ENCODE results near the gene GCK.
"Not testable (repeated sequence)": the region's sequence is repeated elsewhere in the genome, so short reads cannot be mapped to it uniquely, and the experiment has no call there.

The GCK gene

GRCh38 chr7:44142028-44142427, 47.2 kb downstream of the GCK start:
- no peak for DNase-seq (ENCODE audit: low read depth, low spot score)

- no peak for DNase-seq (ENCODE audit: low read depth, low spot score)
Observed at GRCh38 chr7:44141221-44141850, 47.9 kb downstream of the GCK start, which contains the start of gene MYL7. Gene MYL7 (minus strand): TSS chr7:44141332. CDS start chr7:44141305, 27 bp downstream.

DNA sequence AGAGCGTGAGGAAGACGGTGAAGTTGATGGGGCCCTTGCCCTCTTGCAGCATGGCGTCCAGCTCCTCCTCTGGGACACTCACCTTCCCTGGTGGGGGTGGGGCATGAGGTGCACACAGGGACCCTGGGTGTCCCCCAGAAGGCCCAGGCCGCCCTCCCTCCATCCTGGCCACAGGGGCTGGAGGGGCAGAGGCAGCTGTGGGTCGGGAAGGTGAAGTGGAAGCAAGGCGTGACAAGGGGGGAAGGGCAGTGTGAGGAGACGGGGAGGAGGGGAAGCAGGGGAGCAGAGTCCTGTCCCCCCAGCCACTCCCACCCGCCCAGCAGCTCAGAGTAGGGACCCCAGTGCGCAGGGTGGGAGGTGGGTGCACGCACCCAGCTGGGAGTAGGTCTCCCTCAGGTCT, 48.9 kb downstream of the GCK start:
- DNase-seq (ENCODE audit: low read depth, low spot score), result no peak

DNA sequence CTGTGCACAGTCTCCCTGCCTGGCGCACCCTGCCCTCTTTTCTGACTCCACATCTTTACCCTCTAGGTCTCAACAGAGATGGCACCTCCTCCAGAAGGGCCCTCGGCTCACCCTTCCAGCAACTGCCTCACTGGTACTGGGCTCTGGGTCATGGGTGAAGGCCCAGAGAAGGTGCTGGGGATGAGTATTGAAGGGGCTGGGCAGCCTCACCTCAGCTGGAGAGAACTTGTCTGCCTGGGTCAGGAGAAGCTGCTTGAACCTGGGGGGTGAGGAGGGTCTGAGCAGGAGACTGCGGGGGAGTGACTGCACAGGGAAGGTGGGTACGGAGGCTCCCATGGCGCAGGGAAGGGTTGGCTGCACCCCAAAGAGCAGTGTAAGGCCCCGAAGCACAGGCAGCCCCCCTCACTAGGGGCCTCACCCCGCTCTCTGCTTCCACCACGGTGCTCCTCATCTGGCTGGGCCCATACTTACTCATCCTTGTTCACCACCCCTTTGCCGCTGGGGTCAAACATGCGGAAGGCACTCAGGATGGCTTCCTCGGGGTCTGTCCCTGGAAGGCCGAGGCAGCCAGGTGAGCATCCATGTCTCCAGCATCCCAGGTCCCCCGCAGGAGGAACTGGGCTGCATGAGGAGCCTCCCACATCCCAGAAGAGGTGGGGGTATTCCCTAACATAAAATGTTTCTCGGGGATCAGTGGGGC, 49.8 kb downstream of the GCK start:
- DNase-seq (ENCODE audit: low read depth, low spot score), result no peak

- DNase-seq (ENCODE audit: low read depth, low spot score), result no peak
Observed at GRCh38 chr7:44138698-44139097, 50.5 kb downstream of the GCK start.

DNA sequence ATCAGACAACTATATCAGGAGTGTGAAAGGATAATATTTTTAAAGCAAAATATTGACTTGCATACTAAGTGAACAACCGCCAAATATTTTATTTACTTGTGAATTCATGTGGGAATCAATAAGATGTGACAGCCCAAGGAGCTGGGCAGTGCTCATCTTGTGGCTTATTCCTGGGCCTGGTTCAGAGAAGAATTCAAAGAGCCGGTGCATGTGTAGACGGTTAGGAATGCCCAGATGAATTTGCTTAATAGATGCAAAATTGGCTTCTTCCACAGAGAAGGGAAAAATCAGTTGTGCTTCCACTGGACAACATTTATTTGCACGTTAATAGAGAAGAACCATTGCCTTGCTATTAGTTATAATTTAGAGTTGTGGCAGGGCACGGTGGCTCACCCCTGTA, 52.5 kb downstream of the GCK start:
- DNase-seq (ENCODE audit: low read depth, low spot score), result no peak

GRCh38 chr7:44134943-44135628, 54.2 kb downstream of the GCK start:
- DNase-seq (ENCODE audit: low read depth, low spot score), result no peak

- no peak for DNase-seq (ENCODE audit: low read depth, low spot score)
Observed at GRCh38 chr7:44133295-44133694, 55.9 kb downstream of the GCK start.

DNA sequence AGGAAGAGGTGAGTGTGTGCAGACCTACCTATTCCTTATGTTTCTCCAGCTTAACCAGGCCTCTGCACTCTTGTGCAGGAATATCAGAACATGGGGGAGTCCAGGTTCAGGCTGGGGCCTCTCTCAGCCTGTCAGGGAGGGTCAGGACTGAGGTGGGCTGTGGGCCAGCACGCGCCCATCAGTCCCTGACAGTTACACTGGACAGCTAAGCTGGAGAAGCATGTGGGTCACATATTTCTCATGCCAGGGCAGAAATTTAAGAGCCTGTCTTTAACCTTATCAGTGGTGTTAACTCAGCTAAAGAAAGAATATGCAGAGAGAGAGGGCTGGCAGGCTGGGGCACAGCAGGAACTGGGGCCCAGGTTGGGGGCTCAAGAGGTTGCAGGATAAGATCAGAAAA, 57.2 kb downstream of the GCK start:
- DNase-seq (ENCODE audit: low read depth, low spot score), result no peak

DNA sequence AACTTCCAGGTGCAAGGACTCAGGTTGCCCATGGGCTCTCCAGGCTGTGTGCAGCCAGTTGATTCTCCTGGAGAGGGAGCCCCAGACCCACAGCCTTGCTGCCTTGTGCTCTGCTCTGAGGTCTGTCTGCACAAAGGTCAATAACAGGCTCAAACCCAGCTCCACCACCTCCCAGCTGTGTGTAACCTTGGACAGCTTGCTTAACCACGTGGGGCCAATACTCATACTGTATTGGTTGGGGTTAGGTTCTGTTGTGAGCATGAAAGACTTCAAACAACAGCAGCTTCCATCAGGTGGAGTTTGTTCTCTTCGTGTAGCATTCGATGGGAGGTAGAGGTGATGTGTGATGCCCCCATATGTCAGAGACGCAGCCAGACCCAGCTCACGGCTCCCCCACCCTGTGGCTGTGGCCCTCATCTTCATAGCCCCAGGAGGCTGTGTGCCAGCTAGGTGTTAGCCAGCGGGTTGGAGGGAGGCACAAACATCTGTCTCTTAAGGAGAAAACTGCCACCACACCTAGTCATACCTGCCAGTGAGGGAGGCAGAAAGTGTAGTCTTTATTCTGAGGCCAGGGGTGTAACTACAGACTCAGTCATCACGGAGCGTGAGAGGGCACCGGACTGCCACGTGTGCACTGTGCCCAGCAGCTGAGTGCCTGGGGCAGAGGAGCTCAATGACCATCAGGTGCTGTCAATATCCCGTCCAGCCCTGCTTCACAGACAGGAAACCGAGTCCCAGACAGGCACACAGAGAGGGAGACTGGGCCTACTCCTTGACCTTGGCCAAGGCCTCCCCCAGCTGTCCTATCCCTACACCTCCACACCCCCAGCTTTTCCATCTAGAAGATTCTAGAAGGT, 57.8 kb downstream of the GCK start:
- no peak for DNase-seq (ENCODE audit: low read depth, low spot score)

GRCh38 chr7:44128721-44129582, 60.3 kb downstream of the GCK start:
- DNase-seq (ENCODE audit: low read depth, low spot score), result no peak

- DNase-seq (ENCODE audit: low read depth, low spot score), result no peak
Observed at GRCh38 chr7:44127161-44127560, 62.1 kb downstream of the GCK start.

DNA sequence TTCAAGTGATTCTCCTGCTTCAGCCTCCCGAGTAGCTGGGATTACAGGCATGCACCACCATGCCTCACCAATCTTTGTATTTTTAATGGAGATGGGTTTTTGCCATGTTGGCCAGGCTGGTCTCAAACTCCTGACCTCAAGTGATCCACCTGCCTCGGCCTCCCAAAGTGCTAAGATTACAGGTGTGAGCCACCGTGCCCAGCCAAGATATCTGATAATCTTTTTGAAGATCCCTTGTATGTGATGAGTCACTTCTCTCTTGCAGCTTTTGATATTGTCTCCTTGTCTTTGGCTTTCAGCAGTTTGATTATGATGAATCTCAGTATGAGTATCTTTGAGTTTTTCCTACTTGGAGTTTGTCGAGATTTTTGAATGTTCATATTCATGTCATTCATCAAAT, 62.7 kb downstream of the GCK start:
- DNase-seq (ENCODE audit: low read depth, low spot score), result not testable (repeated sequence)

DNA sequence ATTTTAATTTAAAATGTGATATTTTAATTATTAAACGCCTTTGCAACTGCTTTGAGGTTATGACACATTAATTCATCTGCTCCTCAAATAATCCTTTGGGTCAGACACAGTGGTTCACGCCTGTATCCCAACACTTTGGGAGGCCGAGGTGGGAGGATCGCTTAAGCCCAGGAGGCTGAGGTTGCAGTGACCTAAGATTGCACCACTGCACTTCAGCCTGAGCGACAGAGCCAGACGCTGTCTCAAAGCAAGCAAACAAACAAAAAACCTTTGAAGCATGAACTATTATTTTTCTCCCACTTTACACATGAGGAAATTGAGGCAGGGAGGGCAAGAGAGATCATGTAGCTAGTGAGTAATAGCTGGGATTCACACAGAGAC, 64.4 kb downstream of the GCK start:
- no peak for DNase-seq (ENCODE audit: low read depth, low spot score)

GRCh38 chr7:44123190-44124003, 65.8 kb downstream of the GCK start, which contains the start of gene POLD2:
Gene POLD2 (minus strand): TSS chr7:44123548. CDS start chr7:44122053, 1,495 bp downstream.
- DNase-seq (ENCODE audit: low read depth, low spot score), result peak; percentile 87

- no peak for DNase-seq (ENCODE audit: low read depth, low spot score)
Observed at GRCh38 chr7:44122529-44122928, 66.7 kb downstream of the GCK start.

- DNase-seq (ENCODE audit: low read depth, low spot score), result no peak
Observed at GRCh38 chr7:44121761-44122420, 67.3 kb downstream of the GCK start.

DNA sequence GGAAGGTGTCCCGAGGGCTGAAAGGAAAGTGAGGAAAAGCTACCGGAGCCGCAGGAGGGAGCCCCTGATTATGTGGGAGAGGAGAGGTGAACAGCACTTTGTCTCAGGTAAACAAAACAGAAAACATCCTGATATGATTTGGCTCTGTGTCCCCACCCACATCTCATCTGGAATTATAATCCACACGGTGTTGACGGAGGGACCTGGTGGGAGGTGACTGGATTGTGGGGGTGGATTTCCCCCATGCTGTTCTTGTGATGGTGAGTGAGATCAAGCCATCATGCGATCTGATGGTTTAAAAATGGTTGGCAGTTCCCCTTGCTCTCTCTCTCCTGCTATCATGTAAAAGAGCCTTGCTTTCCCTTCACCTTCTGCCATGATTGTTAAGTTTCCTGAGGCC, 68.8 kb downstream of the GCK start:
- no peak for DNase-seq (ENCODE audit: low read depth, low spot score)

DNA sequence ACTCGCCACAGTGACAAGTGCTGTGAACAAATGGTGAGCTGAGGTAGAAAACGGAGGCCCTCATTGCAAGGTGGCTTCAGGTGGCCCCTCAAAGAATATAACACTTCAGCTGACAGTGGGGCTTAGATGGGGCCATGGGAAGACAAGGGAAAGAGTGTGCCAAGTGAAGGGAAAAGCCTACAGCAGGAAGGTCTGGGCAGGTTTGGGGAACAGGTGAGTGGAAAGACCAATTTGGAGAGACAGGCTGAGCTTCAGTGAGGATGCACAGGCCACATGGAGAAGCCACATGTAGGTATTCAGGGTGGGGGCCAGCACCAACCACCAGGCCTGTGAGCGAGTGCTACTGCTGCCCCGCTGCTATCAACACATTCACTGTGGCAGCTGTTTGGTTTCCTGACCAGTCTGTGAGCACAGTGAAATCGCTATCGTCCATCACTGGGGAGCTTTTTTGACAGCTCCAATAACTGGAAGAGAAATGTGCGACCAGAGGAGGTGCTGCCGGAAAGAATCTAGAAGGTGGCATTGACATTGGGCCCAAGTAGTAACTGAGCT, 69.3 kb downstream of the GCK start:
- no peak for DNase-seq (ENCODE audit: low read depth, low spot score)
